GM19463 (cell line): ENCODE data around the gene FHIT.

Experiments used
- ATAC-seq: cut with Tn5 transposase; IDR thresholded peaks from one replicate; pipeline ENCODE4 v1.9.1; 2021; ENCODE audit warnings: mild to moderate bottlenecking, moderate library complexity; ENCODE audit not compliant: unreplicated experiment

The FHIT gene

DNA sequence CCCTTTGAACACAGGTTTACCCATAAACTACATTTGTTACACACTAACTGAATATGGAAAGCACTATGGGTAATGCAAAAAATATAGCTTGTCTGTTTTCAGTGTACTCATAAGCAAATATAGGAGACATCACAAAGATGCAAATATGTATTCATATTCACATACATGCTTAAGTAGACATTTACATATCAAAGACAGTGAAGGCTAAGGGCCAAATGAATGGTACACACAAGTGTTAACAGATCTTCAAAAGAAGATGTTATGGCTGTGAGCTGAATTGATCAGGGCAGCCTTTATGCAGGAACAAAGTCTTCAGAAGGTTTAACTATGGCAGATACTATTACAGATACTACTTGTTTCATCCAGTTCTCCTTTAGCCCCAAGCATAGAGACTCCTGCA lies 384.1 kb downstream of the FHIT start:
- no peak for ATAC-seq

DNA sequence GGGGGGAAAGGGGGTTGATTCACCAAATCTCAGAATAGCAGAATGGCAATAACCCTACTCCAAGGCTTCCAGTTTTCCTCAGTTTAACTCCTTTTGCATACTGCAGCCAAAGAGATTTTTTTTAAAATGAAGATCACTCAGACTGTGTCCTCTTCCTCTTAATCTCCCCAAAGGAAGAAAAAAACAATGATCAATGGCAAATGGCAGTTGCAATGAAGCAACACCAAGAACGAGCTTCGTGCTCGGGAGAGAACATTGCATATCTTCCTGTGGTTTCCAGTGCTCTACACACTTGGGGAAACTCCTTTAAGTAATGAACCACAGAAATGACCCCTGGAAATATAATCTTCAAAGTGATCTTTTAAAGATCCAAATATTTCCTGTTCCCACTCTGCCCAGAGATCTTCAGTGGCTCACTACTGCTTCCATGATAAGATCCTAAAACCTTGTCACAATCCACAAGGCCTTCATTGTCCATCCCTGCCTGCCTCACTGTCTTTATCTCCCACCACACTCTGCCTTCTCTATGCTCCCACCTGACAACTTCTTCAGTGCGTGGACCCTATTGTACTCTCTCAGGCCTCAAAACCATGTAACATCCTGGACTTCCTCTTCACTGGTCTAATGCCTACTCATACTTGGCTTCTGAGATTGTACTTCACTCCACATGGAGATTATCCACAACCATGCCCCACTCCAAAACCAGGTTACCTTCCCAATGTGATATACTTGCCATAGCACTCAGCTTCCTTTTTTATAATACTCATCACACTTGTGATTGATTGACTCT lies 394.8 kb downstream of the FHIT start:
- ATAC-seq = no peak

DNA sequence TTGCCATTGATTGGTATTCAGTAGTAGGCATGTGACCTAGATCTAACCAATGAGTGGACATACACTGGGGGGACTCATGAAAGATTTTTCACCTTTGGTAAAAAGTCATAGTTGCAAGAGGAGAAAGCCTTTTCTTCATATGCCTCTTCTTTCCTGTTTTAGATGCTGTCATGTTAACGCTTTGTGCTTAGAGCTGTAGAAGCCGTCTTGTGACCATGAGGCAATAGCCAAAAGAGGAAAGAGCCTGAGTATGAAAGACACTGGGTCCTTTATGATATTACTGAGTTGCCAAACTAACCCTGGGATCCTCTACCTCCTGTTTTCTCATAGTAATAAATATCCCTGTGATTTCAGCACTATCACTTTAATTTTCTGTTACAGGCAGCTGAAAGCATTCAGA lies 396.0 kb downstream of the FHIT start:
- ATAC-seq = no peak

DNA sequence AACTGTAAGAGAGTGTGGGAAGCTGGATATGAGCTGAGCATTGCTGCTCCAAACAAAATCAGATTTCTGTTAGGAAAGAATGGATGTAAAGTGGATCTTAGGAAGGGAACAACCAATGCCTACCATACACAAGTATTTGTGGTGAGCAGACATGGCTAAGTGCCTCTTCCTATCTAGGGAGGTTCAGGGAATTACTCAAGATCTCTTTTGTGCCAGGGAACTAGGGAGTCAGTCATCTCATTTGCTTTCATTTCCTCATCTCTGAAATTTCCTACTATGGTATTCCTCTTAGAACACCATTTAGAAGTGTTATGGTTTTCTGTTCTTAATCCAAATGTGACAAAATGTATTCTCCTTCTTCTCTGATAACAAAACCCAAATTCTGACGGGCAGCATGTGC lies 396.5 kb downstream of the FHIT start:
- no peak for ATAC-seq

DNA sequence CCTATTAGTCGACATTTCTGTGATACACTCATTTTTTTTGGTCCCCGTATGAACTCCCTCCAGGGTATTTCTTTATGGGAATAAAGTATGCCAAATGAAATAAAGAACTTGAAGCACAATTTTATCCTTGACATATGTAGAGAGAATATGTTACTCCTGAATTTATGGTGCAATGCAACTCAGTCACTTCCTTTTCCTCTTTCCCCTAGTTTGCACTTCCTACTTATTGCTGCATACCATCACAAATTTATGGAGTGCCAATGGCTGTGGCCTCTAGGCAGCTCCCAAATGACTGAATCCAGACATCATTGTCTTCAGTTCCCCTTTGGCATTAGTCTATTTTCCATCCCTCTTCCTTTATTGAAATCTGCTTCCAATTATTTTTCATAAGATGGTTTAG lies 403.5 kb downstream of the FHIT start:
- ATAC-seq = no peak

DNA sequence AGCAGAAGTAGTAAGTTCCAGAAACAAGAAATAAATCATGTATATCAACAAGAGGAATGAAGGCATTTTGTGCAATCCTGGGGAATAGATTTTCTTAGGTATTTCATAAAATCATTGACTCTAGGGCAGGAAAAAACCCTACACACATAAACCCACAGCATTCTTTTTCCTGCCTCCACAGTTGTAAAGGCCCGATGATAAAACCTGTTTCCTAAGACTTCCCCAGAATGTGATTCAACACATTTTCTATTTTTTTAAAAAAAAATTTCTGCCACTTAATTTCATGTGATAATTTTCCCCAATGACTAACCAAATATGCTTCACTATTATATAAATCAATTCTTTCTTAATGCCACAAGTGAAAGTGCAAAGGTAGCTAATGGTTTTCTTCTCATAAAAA lies 407.0 kb downstream of the FHIT start:
- no peak for ATAC-seq

DNA sequence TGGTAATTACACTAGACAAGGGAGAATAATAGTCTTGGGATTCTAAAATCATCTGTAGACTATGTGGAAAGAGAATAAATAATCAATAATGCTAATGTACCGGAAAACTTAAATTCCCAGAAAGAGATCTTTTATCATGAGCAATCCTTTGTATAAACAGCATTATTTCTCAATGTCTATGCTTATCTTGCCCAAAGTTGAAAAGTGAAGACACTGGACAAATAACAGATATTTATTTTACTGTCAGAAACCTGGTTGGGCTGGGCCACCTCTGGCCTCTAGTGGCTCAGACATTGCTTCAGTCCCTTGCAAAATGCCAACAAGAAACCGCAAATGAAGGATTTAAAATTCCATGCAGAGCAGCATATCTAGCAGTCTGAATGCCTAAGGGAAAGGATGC lies 409.9 kb downstream of the FHIT start:
- ATAC-seq = no peak

DNA sequence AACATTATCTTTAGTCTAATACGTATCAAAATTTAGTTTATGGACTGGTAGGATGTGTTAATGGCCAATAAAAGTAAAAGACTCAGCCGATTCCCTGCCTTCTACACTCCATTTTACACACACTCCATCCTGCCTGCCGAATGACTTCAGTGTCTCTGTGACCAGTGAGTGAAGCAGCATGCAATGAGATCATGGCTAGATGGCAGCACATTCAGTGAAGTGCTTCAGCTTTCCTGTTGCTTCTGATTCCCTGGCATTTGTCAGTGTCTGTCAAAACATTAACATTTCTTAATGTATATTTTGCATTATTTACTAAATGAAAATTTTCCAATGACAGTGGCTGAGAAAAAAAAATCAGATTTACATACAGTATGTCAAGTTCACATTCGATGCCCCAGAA lies 412.0 kb downstream of the FHIT start:
- ATAC-seq = no peak

DNA sequence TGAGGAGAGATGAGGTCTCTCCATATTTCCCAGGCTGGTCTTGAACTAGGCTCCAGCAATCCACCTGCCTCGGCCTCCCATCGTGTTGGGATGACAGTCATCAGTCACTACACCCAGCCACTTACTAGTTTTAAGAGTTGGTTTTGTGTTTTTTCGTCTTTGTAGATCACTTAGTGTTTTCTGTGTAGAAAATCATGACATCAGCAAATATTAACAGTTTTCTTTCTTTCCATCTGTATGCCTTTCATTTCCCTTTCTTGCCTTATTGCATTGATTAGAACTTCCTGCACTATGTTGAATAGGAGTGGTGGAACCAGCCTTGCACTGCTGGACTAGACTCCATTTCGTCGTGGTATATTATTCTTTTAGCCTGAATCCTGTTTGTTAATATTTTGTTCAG lies 415.5 kb downstream of the FHIT start:
- ATAC-seq = no peak

DNA sequence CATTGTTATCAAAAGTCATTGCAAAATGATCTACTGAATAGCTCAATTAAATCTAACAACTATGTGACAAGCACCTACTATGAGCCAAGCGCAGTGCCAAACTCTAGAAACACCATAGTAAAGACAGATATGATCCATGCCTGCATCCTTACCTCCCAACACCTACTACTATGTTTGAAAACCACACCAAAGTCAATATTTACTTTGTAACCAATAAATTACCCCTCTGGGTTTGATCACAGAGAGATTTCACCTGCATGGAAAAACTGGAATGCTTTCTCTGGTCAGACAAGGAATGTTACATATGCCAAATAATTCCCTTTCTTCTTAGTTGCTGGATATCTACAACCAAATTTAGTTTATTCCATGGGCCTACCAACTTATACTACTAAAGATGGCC lies 422.2 kb downstream of the FHIT start:
- no peak for ATAC-seq

DNA sequence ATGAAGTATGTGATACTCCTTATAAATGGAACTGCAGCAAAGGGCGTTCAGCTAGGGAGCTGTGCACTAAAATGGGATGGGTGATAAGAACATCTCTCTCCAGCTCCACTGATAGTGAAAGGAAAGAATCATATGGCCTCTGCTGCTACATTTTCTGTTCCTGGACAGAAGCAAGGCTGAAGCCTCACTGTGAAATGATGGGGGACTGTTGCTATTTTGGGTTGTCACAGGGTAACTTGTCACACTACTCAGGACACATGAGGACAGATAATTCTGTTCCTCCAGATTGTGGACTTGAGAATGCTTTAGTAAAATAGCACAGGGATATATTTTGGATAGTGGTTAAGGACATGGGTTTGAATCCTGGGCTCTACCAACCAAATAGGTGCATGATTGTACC lies 423.6 kb downstream of the FHIT start:
- ATAC-seq = no peak

DNA sequence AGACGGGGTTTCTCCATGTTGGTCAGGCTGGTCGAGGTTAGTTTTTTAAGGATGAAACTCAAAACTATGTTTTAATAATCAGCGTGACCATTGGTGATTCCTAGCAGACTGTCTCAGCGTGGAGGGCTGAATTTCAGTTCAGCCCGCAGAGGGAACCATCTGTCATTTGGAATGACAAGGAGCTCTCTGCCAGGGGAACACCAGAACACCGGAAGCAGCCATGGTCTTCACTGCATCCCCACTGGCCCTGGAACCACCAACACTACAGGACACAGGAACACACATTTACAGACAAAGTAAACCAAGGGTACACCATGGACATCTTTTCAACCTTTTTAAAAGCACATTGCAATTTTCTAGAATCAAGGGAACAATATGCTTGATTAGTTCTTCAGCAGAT lies 424.7 kb downstream of the FHIT start:
- no peak for ATAC-seq

DNA sequence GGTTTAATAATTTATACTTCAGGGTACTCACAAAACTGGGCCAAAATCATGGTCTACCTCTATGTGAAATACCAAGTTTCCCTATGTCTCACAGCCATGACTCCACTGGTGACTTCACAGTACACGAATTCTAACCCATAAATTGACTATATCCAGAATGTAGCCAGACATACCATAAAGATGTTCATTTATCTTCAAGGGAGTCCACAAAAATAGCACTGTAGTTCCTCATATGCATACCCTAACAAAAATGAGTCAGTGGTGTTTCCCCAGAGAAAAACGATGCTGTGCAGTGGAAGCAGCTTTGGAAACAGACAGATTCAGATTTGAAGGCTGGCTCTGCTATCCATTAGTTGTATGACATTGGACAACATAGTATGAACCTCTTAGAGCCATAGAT lies 438.8 kb downstream of the FHIT start:
- ATAC-seq = peak; percentile 66

DNA sequence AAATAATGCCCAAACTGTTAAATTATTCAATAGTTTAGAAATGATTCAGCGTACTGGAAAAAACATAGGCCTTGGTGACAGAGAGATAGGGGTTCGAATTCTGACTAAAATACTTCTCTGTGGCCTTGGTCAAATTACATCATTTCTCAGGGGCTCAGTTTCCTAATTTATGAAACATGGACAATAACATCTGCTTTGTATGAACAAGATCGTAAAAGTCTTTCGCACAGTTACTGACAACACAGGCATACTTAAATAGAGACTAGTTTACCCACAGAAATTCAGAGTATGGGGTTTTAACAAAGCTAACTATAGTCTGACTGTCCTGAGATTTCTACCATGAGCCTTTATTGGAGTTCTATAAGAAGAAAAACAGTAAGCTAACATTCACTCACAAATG lies 440.4 kb downstream of the FHIT start:
- ATAC-seq = no peak

DNA sequence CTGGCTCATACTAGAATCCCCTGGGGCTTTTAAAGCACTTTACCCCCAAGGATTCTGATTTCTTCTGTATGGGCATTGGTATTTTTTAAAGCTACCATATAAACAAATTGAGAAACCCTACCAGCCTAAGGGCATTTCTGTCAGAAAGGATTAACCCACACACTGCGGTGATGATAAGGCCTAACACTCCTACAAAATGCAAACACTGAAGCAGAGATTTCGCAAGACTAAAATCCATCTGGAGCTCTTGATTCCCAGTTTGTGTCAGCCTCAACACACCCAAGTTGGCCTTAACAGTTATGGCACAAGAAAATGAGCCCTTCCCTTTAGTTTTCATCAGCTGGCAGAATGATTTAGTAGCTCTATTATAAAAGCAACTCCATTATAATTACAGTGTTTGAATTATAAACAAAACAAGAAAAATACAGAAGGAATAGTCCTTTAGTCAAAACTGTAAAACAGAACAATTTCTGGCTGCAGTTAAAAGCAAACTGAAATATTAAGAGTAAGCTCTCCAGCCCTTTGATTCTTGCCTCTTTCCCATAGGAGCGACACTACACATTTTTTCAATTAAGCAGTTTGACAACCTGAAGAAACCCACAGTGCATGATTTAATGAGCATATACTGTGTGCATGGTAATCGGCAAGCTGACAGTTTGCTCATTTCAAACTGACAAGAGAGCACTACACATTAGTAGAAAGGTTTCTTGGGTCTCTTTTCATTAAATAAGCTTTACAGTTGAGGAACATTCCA lies 441.2 kb downstream of the FHIT start:
- no peak for ATAC-seq

DNA sequence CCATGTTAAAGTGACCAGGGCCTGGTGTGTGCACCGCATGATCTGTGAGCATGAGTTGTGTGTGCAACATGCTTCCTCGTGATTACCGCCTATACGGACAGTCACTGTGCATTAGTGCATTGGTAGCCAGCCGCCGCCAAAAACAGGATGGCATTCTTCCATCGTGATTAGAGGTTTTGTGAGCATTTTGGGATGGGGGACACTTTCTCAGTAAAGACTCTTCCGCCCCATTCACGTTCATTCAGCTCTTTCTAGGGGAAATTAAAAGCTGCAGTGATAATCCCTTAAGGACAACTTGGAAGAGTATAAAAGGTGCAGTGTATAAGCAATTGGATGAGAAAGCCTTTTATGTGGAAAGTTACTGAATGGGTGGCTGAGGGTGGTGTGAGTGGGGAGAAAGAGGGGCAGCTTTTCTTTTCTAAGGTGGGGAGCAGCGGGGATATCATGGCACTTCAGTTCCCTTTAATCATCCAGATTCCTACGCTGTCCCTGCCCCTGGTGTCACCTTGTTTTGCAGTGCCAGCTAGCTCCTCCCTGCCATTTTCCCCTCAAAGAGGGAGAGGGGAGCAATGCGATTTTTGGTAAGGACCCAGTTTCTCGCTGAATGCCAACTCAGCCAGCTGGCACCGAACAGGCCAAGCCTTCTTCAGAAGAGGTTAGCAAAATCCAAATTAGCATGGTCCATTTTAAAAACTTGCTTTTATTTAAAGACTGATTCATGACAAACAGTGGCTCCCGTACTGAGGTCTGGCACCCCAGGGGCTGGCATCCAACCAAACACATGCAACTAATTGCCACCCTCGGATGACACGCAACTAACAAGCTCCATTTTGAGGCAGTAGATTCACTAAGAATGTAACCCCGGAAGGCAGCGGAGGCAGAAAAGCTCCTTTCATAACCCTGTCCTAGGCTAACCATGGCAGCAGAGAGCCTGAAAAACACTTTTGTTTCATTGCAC lies 447.8 kb downstream of the FHIT start:
- ATAC-seq = no peak

DNA sequence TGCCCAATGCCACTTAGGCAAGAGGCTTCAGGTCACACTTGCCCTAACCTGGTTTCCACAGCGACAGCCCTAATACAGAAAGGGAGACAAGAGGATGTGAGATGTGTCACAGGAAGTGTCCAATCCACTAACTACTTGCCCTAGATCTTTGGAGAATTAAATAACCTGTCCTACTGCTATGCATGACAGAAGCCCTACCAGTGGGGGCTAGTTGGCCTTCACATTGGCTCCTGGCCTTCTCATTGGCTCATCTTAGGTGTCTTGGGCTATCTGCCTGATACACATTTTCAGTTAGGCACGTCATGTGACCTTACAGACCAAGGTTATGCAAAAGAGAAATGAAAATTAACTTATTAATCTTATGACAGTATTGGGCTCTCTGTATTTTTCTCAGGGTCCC lies 449.9 kb downstream of the FHIT start:
- ATAC-seq = no peak

DNA sequence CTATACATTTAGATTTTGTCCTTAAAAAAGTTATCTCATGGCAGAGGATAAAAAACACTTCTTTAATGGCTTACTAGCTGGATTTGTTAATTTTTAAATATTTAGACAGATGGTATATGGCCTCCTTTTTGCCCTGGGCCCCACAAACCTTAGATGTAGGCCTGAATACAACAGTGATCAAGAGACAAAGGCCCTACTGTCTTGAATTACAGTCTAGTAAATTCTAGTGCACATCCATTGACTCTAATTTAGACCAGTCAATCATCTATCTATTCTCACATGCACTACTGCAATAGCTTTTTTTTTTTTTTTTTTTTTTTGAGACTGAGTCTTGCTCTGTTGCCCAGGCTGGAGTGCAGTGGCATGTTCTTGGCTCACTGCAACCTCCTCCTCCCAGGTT lies 452.8 kb downstream of the FHIT start:
- ATAC-seq = no peak

DNA sequence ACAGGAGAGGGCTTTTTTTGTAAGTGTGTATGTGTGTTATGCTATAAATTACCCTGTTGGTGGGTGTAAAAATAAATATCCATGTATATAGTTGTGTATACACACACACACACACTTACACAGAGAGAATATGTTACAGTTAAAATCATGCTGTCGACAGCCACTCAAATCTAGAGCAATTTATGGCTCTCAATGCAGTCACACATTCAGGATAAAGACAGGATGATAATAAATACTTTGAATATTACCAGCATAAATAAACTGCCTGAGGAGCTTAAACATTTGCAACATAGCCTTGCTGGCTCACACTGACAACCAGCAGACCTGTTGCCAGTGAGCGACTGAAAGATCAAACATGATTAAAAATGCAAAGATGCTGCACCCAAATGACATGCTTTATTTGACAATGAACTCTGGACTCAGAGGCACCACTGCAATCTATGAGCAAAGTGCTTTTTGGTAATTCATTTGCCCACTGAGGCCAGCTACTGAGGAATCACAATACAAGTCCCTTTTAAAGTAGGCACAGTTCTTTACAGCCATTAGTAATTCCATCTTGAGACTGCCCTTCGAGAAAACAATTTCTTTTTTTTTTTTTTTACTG lies 458.9 kb downstream of the FHIT start:
- ATAC-seq = no peak

DNA sequence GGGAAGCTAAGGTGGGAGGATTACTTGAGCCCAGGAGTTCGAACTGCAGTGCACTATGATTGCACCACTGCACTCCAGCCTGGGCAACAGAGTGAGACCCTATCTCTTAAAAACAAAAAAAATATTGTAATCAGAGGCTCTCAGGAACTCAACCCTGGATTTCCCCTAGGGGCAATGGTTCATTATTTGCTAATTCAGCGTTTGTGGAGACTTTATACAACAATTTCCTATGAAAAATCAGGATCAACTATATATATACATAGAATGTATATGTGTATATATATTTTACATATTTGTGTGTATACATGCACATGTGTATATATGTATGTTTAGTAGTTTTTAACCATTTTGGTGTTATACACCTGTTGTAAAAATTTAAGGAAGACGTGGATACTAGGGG lies 463.1 kb downstream of the FHIT start:
- ATAC-seq = no peak

DNA sequence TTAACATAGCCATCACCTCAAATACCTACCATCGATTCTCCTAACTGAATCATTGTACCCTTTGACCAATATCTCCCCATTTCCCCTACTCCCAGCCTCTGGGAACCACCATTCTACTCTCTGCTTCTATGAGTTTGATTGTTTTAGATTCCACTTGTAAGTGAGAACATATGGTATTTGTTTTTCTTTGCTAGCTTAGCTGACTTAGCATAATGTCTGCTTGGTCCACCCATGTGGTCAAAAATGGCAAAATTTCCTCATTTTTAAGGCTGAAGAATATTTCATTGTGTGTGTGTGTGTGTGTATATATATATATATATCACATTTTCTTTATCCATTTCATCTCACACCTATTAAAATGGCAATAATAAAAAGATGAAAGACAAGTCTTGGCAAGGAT lies 469.3 kb downstream of the FHIT start:
- no peak for ATAC-seq
